ENCODE data around the gene KRCC1. TPM values are rescaled to one million over a fixed set of nuclear protein-coding genes. Genes with fewer than 3 reads are reported as not detected.
"Not testable (repeated sequence)": the region's sequence is repeated elsewhere in the genome, so short reads cannot be mapped to it uniquely, and the experiment has no call there.

Gene KRCC1
- total RNA-seq, 1 donor: 24.2 TPM

DNA sequence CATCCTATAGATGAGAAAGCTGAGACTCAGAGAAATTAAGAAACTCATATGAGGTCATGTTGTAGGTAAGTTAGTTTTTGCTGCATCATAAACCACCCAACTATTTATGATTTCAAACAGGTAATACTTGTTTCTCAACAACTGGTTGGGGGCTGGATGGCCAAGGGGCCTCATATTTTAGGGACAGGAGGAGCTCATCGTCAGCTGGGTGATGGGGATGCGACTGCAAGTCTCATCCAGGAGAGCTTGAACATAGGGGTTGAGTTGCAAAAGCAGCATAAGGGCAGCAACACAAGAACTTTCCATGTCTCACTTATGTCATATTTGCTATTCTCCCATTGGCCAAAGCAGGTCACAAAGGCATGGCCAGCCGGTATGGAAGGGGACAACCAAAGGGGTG, 35.6 kb downstream of the KRCC1 start:
- H3K36me3 ChIP-seq (ENCODE audit: insufficient read depth, low read length): no peaks in the 10 kb centered on the region
- DNase-seq (ENCODE audit: insufficient read length, low spot score, missing footprints): no peak
- no peaks in the 10 kb centered on the region for H3K79me2 ChIP-seq (ENCODE audit: insufficient read depth, low read length)
- no peaks in the 10 kb centered on the region for H4K20me1 ChIP-seq (ENCODE audit: insufficient read depth, low read length)
- H3K27ac ChIP-seq (ENCODE audit: low read depth, low read length): no peak overlapping the region
- H3K9me3 ChIP-seq (ENCODE audit: low read depth, low read length): no peaks in the 10 kb centered on the region
- no peaks in the 10 kb centered on the region for H3K4me1 ChIP-seq (ENCODE audit: insufficient read depth, low read length)
- no peak overlapping the region for H3K4me3 ChIP-seq (ENCODE audit: insufficient read depth, low read length)
- H3K4me2 ChIP-seq (ENCODE audit: insufficient read depth, low read length): no peak overlapping the region
- H2AFZ ChIP-seq (ENCODE audit: low read length): no peak overlapping the region
- H3K27me3 ChIP-seq (ENCODE audit: insufficient read depth, low read length): no peaks in the 10 kb centered on the region
- TF ChIP-seq, protein P1, sequence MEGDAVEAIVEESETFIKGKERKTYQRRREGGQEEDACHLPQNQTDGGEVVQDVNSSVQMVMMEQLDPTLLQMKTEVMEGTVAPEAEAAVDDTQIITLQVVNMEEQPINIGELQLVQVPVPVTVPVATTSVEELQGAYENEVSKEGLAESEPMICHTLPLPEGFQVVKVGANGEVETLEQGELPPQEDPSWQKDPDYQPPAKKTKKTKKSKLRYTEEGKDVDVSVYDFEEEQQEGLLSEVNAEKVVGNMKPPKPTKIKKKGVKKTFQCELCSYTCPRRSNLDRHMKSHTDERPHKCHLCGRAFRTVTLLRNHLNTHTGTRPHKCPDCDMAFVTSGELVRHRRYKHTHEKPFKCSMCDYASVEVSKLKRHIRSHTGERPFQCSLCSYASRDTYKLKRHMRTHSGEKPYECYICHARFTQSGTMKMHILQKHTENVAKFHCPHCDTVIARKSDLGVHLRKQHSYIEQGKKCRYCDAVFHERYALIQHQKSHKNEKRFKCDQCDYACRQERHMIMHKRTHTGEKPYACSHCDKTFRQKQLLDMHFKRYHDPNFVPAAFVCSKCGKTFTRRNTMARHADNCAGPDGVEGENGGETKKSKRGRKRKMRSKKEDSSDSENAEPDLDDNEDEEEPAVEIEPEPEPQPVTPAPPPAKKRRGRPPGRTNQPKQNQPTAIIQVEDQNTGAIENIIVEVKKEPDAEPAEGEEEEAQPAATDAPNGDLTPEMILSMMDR (IDR thresholded peaks at IDR 0.05; ENCODE audit: extremely low read depth, low read depth, low read length): no peak

DNA sequence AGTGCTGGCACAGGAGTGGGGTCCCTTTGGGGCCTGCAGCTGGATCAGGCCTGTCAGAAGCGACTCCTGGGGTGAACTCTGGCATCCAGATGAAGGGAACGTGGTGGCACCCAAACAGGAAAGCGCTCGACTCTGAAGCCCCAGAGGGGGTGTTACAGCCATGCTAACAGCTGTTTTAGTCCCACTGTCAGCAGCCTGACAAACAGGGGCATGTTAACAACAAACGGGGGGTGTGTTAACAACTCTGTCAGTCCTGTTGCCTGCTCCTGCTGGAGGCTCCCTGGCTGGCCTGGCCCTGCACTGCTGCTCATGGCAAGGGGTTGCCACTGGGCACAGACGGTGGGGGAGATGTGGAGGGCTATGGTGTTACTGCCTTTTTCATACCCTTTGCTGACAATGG, 36.7 kb downstream of the KRCC1 start:
- H2AFZ ChIP-seq (ENCODE audit: low read length): no peak overlapping the region
- no peaks in the 10 kb centered on the region for H3K9me3 ChIP-seq (ENCODE audit: low read depth, low read length)
- no peaks in the 10 kb centered on the region for H3K27me3 ChIP-seq (ENCODE audit: insufficient read depth, low read length)
- no peaks in the 10 kb centered on the region for H3K4me1 ChIP-seq (ENCODE audit: insufficient read depth, low read length)
- no peaks in the 10 kb centered on the region for H3K36me3 ChIP-seq (ENCODE audit: insufficient read depth, low read length)
- no peak overlapping the region for H3K4me2 ChIP-seq (ENCODE audit: insufficient read depth, low read length)
- H3K79me2 ChIP-seq (ENCODE audit: insufficient read depth, low read length): no peaks in the 10 kb centered on the region
- H3K4me3 ChIP-seq (ENCODE audit: insufficient read depth, low read length): no peak overlapping the region
- DNase-seq (ENCODE audit: insufficient read length, low spot score, missing footprints): no peak
- H3K27ac ChIP-seq (ENCODE audit: low read depth, low read length): no peak overlapping the region
- TF ChIP-seq, protein P1 (IDR thresholded peaks at IDR 0.05; ENCODE audit: extremely low read depth, low read depth, low read length): no peak
- no peaks in the 10 kb centered on the region for H4K20me1 ChIP-seq (ENCODE audit: insufficient read depth, low read length)

DNA sequence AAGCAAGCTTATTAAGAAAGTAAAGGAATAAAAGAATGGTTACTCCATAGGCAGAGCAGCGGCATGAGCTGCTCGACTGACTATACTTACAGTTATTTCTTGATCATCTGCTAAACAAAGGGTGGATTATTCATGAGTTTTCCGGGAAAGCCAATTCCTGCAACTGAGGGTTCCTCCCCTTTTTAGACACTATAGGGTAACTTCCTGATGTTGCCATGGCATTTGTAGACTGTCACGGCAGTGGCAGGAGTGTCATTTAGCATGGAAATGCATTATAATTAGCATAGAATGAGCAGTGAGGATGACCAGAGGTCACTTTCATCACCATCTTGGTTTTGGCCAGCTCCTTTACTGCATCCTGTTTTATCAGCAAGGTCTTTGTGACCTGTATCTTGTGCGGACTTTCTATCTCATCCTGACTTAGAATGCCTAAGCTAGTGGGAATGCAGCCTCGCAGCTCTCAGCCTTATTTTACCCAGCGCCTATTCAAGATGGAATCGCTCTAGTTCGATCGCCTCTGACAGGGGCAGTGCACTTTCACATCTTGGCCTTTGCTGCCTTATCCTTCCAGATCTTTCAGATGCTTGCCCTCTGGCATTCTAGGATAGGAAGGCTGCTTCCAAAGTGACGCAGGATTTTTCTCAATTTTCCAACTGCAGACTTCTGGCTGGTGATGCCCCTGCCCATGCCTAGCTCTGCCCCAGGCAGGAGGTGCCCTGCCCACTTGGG, 37.3 kb downstream of the KRCC1 start:
- not testable (repeated sequence) for DNase-seq (ENCODE audit: insufficient read length, low spot score, missing footprints); H3K27ac ChIP-seq (ENCODE audit: low read depth, low read length); H3K4me1 ChIP-seq (ENCODE audit: insufficient read depth, low read length); H3K27me3 ChIP-seq (ENCODE audit: insufficient read depth, low read length); H3K4me3 ChIP-seq (ENCODE audit: insufficient read depth, low read length); H3K79me2 ChIP-seq (ENCODE audit: insufficient read depth, low read length); H3K9me3 ChIP-seq (ENCODE audit: low read depth, low read length); H4K20me1 ChIP-seq (ENCODE audit: insufficient read depth, low read length); H3K4me2 ChIP-seq (ENCODE audit: insufficient read depth, low read length); H2AFZ ChIP-seq (ENCODE audit: low read length); H3K36me3 ChIP-seq (ENCODE audit: insufficient read depth, low read length)

DNA sequence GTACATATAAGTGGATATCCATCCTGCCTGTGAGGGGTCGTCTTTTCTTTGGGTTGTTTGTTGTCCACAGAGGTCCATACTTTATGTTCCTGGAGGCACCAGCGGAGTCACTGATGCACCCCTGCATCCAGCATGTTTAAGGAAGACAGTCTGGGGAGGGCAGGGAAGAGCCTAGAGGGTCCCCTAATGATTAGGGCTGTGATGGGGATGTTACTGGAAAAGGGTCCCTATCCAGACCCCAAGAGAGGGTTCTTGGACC, 37.9 kb downstream of the KRCC1 start:
- H3K79me2 ChIP-seq (ENCODE audit: insufficient read depth, low read length); H3K9me3 ChIP-seq (ENCODE audit: low read depth, low read length); H3K27ac ChIP-seq (ENCODE audit: low read depth, low read length); DNase-seq (ENCODE audit: insufficient read length, low spot score, missing footprints); H2AFZ ChIP-seq (ENCODE audit: low read length); H3K4me1 ChIP-seq (ENCODE audit: insufficient read depth, low read length); H3K4me2 ChIP-seq (ENCODE audit: insufficient read depth, low read length); H3K36me3 ChIP-seq (ENCODE audit: insufficient read depth, low read length); H3K27me3 ChIP-seq (ENCODE audit: insufficient read depth, low read length); H3K4me3 ChIP-seq (ENCODE audit: insufficient read depth, low read length); H4K20me1 ChIP-seq (ENCODE audit: insufficient read depth, low read length): not testable (repeated sequence)

DNA sequence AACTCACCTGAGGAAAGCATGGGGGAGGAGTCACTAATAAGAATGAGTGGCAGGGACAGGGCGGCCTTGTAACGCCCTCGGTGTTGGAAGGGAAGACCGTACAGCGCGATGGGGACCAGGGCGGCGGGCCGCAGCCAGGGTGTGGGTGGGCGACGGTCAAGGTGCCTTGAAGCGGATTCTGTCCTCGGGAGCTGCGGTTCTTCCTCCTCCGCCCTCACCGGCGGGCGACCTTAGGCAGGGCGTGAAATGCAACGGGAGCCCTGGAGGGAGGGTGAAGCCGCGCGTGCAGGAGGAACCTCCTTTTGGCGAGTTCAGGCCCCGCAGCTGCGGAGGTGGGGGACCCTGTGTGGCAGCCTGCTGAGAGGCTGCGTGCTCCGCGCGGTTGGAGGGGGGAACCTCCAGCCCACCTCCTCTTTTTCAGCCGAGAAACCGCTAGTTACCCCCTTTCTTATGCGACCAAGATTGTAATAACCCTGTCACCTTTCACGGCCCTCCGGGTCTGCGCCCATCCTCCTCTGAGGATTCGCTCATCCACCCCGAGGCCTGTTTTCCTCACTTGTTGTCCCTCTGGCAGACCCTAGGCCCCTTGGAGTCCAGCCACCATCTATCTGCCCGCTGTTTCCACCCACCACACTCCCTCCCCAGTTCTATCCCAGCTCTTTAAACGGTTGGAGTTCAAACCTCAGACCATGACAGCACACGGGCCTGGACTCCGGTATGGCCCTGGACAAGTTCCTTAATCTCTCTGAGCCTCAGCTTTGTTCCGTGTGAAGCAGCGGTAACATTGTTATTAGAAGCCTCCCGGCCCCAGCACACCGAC, 38.4 kb downstream of the KRCC1 start:
- Histone ChIP-seq H3K4me2 (ENCODE audit: insufficient read depth, low read length) (peak overlapping the region; percentile 96), H4K20me1 (ENCODE audit: insufficient read depth, low read length) (no peaks in the 10 kb centered on the region), H3K27ac (ENCODE audit: low read depth, low read length) (peak overlapping the region; percentile 97), H3K36me3 (ENCODE audit: insufficient read depth, low read length) (no peaks in the 10 kb centered on the region), H3K4me3 (ENCODE audit: insufficient read depth, low read length) (peak overlapping the region; percentile 77), H3K9me3 (ENCODE audit: low read depth, low read length) (no peaks in the 10 kb centered on the region), H3K79me2 (ENCODE audit: insufficient read depth, low read length) (no peaks in the 10 kb centered on the region), H3K4me1 (ENCODE audit: insufficient read depth, low read length) (no peaks in the 10 kb centered on the region), H3K27me3 (ENCODE audit: insufficient read depth, low read length) (no peaks in the 10 kb centered on the region), H2AFZ (ENCODE audit: low read length) (peak overlapping the region; percentile 92)
- DNase-seq (ENCODE audit: insufficient read length, low spot score, missing footprints): no peak
- TF ChIP-seq, protein P1 (IDR thresholded peaks at IDR 0.05; ENCODE audit: extremely low read depth, low read depth, low read length): no peak
